HUES48 (cell line): ENCODE results near the gene IFNGR1.

ENCODE experiments used
- H3K27ac ChIP-seq: one replicate; pipeline ENCODE4 v1.7.0; 2013; ENCODE audit warnings: low read depth, low read length, inconsistent platforms
- H3K27me3 ChIP-seq: 2 replicates; pipeline ENCODE4 v1.6.1; 2013; ENCODE audit warnings: mild to moderate bottlenecking, low read length; ENCODE audit not compliant: control insufficient read depth, insufficient read depth
- H3K36me3 ChIP-seq: 2 replicates; pipeline ENCODE4 v1.6.1; 2013; ENCODE audit warnings: low read length; ENCODE audit not compliant: control insufficient read depth, insufficient read depth
- H3K4me1 ChIP-seq: 2 replicates; pipeline ENCODE4 v1.6.1; 2013; ENCODE audit warnings: mild to moderate bottlenecking, low read length; ENCODE audit not compliant: control insufficient read depth, insufficient read depth
- H3K4me3 ChIP-seq: 2 replicates; pipeline ENCODE4 v1.5.1; 2013; ENCODE audit warnings: mild to moderate bottlenecking, low read depth, low read length
- H3K9ac ChIP-seq: 2 replicates; pipeline ENCODE4 v1.6.1; 2013; ENCODE audit warnings: mild to moderate bottlenecking, low read depth, low read length, moderate library complexity
- H3K9me3 ChIP-seq: 2 replicates; pipeline ENCODE4 v1.6.1; 2013; ENCODE audit warnings: low read length; ENCODE audit not compliant: control insufficient read depth, insufficient read depth

The IFNGR1 gene

DNA sequence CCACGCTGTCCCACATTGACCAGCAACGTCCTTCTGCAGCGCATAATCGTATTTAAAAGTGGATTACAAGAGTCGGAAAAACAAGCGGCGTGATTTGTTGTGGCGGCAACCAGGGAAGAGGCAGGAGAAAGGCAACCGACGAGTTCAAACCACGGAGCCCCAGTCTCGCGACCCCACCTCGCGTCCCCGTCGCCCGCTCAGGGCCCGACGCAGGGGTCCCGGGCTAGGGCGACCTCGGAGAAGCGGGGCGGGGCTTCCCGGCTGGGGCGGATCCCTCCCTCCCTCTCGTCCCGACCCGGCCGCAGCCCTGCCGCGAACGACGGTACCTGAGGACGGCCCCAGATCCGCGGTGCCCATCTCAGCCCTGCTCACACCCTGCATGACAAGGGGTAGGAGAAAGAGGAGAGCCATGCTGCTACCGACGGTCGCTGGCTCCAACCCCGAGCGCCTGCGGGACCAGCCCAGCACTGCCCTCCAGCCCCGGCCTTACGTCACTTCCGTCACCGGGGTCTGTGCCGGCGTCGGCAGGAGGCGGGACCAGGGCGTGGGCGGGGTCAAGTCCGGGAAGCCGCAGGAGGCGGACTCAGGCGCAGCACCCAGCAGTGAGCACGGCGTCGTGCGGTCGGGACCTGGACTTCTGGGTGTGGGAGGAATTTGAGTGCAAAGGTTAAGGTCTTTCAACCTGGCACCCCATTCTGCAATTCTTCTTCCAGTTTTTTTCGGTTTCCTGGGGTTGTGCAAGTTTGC, at the start of gene IFNGR1:
Gene IFNGR1, minus strand, starts transcription at position 469 of the 747 bp plus-strand sequence. Its CDS starts 58 bp downstream, at position 411.
- no peaks in the 10 kb centered on the region for H3K36me3 ChIP-seq
- H3K4me1 ChIP-seq, result peaks cover 22% of the 10 kb centered on the region
- H3K9ac ChIP-seq, result peak within 1 kb of the TSS; percentile 93
- H3K27me3 ChIP-seq, result no peaks in the 10 kb centered on the region
- peak within 1 kb of the TSS; percentile 96 for H3K27ac ChIP-seq
- H3K4me3 ChIP-seq, result peak within 1 kb of the TSS; percentile 98
- H3K9me3 ChIP-seq, result no peaks in the 10 kb centered on the region

DNA sequence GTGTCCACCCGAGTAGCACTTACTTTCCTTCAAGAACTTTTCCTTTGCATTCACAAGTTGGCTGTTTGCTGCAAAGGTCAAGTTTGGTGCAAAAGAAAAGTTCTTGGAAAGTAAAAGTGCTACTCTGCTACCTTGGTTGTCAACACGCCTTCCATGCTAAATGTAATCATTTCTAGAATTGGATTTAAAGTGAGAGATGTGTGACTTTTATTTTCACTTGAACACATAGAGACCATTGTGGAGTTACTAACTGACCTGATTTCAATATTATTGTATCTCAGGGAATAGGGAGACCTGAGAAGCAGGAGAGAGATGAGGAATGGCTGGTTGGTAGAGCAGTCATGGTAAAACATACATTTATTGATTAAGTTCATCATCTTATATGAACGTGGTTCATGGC, 49.7 kb upstream of the IFNGR1 start:
- H3K27me3 ChIP-seq, result no peaks in the 10 kb centered on the region

DNA sequence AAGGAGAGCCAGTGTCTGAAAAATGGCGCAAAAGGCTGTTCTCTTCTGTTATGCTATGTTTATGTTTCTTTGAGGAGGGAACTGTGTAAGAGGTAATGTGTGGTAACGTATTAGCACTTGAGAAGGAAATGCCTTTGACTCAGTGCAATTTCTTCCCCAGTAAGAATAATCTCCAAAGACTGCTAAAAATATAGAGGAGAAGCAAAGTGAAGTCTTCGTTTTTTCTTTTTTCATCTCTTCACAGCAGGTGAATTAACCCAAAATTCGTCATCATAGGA, 47.1 kb upstream of the IFNGR1 start:
- H3K27me3 ChIP-seq, result no peaks in the 10 kb centered on the region
- no peak overlapping the region for H3K4me3 ChIP-seq
- no peaks in the 10 kb centered on the region for H3K36me3 ChIP-seq
- H3K9me3 ChIP-seq, result no peaks in the 10 kb centered on the region
- no peaks in the 10 kb centered on the region for H3K4me1 ChIP-seq
- H3K9ac ChIP-seq, result no peak overlapping the region
- H3K27ac ChIP-seq, result no peak overlapping the region

More for the DNA sequence above, 49.7 kb upstream of the IFNGR1 start:
- Histone ChIP-seq H3K9ac (no peak overlapping the region), H3K4me1 (no peaks in the 10 kb centered on the region), H3K27ac (no peak overlapping the region), H3K36me3 (no peaks in the 10 kb centered on the region), H3K4me3 (no peak overlapping the region), H3K9me3 (no peaks in the 10 kb centered on the region)

DNA sequence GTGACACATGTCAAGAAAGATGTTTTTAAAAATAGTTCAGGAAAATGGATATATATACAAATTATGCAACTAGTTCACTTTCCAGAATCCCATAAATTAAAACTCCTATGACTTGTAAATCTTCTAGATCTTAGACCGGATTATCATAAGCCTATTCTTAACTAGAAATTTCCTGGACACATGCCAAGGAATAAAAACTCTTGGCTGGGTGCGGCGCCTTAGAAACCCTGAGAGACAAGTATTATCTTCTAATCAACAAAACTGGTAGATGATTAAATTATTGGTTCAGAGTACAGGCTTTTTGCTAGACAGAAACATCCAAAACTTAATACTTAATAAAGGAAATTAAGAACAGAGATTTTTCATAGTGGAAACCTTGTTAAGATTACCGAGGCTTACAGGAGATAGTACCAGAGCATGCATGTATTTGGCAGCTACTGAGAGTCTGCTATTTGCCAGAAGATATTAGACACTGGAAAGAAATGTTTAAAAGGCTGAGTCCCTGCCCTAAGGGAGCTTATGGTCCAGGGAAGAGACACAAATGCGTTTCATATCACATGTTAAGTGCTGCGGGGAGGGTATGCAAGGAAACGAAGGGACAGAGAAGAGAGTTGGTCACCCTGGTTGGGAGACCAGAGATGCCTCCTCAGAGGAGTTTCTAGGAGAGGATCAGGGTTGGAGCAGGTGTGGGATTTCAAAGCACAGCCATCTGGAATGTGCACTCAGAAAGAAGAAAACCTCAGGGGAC, 46.5 kb upstream of the IFNGR1 start:
- Histone ChIP-seq H3K9me3 (no peaks in the 10 kb centered on the region), H3K4me3 (no peak overlapping the region), H3K27ac (no peak overlapping the region), H3K27me3 (no peaks in the 10 kb centered on the region), H3K36me3 (no peaks in the 10 kb centered on the region), H3K9ac (no peak overlapping the region), H3K4me1 (no peaks in the 10 kb centered on the region)

DNA sequence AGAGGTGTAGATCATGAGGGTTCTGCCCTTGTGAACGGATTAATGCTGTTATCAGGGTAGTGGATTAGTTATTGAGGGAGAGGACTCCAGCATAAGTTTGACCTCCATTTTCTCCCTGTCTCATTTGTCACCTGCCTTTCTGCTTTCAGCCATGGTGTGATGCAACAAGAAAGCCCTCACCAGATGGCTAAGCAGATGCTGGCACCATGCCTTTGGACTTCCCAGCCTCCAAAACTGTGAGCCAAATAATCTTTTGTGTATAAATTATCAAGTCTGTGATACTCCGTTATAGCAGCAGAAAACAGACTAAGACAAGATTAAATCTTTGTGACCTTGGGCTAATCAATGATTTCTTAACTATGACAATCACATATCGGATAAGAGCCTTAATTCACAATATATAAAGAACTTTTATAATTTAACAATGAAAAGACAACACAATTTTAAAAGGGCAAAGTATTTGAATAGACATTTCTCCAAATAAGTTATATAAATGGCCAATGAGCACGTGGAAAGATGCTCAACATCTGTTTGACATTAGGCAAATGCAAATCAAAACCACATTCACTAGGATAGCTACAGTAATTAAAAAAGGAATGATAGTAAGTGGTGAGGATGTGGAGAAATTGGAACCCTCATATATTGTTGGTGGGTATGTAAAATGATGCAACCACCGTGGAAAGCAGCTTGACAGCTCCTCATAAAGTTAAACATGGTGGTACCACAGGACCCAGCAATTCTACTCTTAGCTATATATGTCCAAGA, 45.3 kb upstream of the IFNGR1 start:
- Histone ChIP-seq H3K9ac (no peak overlapping the region), H3K4me1 (no peaks in the 10 kb centered on the region), H3K9me3 (no peaks in the 10 kb centered on the region), H3K4me3 (no peak overlapping the region), H3K27me3 (no peaks in the 10 kb centered on the region), H3K27ac (no peak overlapping the region), H3K36me3 (no peaks in the 10 kb centered on the region)

DNA sequence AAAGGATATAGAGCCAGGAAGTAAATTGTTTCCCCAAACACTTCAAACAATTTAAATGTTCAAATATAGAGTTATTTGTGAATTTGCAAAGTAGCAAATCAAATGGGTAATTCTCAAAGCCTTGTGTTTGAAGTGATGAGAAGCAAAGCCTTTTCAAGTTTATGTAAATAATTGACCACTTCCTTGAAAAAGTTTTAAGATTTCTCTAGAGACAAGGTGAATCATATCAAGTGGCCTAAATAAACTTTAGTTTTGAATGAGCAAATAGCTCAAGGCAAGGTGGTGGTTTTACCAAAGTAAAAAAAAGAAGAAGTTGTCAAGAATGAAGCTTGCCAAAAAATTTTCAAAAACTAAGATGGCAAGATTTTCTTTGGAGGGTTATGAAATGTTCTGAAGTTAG, 42.6 kb upstream of the IFNGR1 start:
- H3K4me3 ChIP-seq, result no peak overlapping the region
- no peak overlapping the region for H3K27ac ChIP-seq
- no peak overlapping the region for H3K9ac ChIP-seq
- H3K4me1 ChIP-seq, result no peaks in the 10 kb centered on the region
- no peaks in the 10 kb centered on the region for H3K27me3 ChIP-seq
- no peaks in the 10 kb centered on the region; the same call in 1 of the 2 replicates for H3K9me3 ChIP-seq
- H3K36me3 ChIP-seq, result no peaks in the 10 kb centered on the region

DNA sequence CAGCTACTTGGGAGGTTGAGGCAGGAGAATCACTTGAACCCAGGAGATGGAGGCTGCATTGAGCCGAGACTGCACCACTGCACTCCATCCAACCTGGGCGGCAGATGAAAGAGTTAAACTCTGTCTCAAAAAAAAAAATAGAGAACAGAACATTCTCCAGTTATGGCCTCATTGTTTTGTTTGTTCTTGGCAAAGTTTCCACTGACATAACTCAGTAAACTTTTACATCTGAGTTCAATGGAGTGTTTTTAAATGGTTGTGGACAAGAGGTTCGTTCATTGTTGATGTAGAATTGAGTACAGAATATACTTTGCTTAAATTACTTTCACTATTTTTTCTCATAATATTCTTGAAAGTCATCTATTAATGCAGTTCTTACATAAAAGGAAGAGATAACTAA, 42.2 kb upstream of the IFNGR1 start:
- no peaks in the 10 kb centered on the region for H3K36me3 ChIP-seq
- H3K27me3 ChIP-seq, result no peaks in the 10 kb centered on the region
- H3K9me3 ChIP-seq, result no peaks in the 10 kb centered on the region; the same call in 1 of the 2 replicates
- H3K9ac ChIP-seq, result no peak overlapping the region
- H3K4me1 ChIP-seq, result no peaks in the 10 kb centered on the region
- no peak overlapping the region for H3K27ac ChIP-seq
- no peak overlapping the region for H3K4me3 ChIP-seq

DNA sequence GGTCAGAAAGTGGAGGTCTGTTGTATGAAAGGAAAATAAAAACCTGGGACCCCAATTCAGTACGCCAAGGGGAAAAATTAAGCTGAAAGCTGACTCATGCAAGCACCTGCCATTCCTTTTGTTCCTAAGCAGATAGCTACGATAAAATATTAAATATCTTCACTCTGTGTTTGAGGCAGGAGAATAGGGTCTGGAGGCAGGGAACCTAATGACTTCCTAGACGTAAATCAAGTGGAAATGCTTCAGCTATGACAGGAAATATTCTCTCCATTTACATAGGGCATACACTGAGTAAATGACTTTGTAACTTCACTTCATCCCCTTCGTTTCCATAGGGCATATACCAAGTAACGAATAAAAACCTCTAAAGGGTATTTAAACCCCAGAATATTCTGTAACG, 41.0 kb upstream of the IFNGR1 start:
- no peaks in the 10 kb centered on the region for H3K36me3 ChIP-seq
- no peak overlapping the region for H3K9ac ChIP-seq
- H3K9me3 ChIP-seq, result no peaks in the 10 kb centered on the region; the same call in 1 of the 2 replicates
- H3K4me3 ChIP-seq, result no peak overlapping the region
- no peaks in the 10 kb centered on the region for H3K27me3 ChIP-seq
- H3K4me1 ChIP-seq, result no peaks in the 10 kb centered on the region
- H3K27ac ChIP-seq, result no peak overlapping the region

DNA sequence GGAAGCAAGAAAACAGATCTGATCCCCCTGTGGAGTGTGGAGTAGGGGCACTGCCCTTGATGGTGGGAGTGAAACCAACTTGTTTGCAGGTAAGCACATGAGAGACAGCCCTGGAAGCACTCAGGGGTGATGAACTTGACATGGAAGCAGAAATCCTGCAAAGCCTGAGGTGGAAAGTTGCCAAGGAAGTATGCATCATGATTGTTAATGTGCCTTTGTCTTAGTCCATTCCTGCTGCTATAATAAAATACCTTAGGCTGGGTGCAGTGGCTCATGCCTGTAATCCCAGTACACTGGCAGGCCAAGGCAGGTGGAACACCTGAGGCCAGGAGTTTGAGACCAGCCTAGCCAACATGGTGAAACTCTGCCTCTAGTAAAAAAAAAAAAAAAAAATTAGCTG, 40.2 kb upstream of the IFNGR1 start:
- Histone ChIP-seq H3K27me3 (no peaks in the 10 kb centered on the region), H3K9me3 (no peaks in the 10 kb centered on the region; the same call in 1 of the 2 replicates), H3K4me1 (no peaks in the 10 kb centered on the region), H3K9ac (no peak overlapping the region), H3K27ac (no peak overlapping the region), H3K36me3 (no peaks in the 10 kb centered on the region), H3K4me3 (no peak overlapping the region)

DNA sequence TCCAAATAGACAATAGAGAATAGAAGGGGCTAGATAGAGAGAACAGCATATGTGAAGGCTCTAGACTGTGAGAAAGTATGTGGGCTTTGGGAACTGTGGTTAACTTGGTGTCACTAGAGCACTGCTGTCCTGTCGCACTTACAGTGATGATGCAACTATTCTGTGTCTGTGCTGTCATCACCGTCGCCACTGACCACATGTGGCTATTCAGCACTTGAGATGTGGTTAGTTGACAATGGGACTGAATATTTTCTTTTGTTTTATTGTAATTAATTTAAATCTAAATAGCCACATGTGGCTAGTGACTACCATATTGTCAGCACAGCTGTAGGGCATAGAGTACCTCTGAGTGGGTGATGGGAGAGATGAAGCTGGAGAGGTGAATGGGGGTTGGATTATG, 39.0 kb upstream of the IFNGR1 start:
- Histone ChIP-seq H3K4me1 (no peaks in the 10 kb centered on the region), H3K9me3 (no peaks in the 10 kb centered on the region; the same call in 1 of the 2 replicates), H3K36me3 (no peaks in the 10 kb centered on the region)

More for the DNA sequence above, 39.0 kb upstream of the IFNGR1 start:
- H3K27me3 ChIP-seq, result no peaks in the 10 kb centered on the region
- no peak overlapping the region for H3K4me3 ChIP-seq
- H3K27ac ChIP-seq, result no peak overlapping the region
- no peak overlapping the region for H3K9ac ChIP-seq
